Activated T-helper 1 cell treated with anti-CD3 and anti-CD28 coated beads, Interleukin-2, amount 50 U/mL, for 16 hours (primary cell): ENCODE measurements around the gene FBN1.

Experiments
- DNase-seq, 2 donors: peaks; one replicate each; pipeline ENCODE4 v3.0.0-alpha.2; 2020; ENCODE audit warnings: low read depth in 1 of 2, low spot score in 1 of 2

The FBN1 gene

GRCh38 chr15:48409623-48410022 lies 235.9 kb downstream of the FBN1 start:
- DNase-seq: no peak

DNA sequence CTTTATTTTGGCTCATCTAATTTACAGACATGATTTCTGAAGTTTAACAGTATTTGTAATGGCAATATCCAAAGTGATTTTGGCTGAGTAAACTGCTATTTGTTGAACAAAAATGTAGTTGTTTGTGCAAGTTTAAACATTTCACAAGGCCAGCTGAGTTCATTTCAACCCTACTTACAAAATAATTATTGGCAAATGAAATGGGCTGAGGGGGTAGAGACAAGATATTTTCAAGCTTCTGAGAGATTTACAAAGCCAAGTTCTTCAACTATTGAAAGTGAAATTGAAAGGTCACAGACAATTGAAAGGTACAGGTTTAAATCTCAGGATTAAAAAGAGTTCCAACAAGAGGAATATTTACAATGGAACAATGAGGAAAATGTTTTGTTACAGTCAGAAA lies 237.2 kb downstream of the FBN1 start:
- no peak for DNase-seq

DNA sequence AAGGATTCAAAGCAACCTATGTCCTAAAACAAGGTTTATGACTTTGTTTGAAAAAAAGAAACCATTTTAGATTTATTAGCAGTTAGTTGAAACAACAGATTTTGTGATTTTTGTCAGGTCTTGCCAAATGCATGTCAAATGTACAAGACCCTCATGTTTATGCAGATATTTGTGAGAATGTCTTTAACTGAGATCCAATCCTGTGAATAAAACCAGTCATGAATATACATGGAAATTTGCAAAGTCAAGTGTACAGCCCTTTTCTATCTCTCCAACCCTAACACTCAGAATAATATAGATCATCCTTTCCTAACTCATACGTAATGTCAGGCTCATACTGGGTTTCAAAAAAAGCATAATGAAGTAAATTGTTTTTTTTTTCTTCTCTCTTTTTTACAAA lies 237.9 kb downstream of the FBN1 start:
- no peak for DNase-seq

DNA sequence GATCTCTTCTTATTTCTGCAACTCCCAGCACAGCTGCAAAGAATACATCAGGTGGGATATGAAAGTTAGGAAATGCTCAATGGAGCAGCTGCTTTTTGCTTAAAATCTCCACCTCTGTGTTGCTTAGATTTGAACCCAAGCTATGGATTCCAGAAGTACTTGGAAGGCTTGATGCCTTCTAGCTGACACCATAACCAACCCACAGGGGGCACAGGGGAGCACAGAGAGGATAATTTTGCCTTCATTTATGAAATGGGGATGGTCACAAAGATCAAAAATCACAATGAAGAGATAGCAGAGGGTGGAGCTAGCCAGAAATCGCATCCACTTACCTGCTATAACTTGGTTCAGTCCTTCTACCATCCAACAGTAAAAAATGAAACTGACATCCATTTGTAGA lies 238.6 kb downstream of the FBN1 start:
- no peak for DNase-seq

GRCh38 chr15:48406266-48406891 lies 239.1 kb downstream of the FBN1 start:
- no peak for DNase-seq

DNA sequence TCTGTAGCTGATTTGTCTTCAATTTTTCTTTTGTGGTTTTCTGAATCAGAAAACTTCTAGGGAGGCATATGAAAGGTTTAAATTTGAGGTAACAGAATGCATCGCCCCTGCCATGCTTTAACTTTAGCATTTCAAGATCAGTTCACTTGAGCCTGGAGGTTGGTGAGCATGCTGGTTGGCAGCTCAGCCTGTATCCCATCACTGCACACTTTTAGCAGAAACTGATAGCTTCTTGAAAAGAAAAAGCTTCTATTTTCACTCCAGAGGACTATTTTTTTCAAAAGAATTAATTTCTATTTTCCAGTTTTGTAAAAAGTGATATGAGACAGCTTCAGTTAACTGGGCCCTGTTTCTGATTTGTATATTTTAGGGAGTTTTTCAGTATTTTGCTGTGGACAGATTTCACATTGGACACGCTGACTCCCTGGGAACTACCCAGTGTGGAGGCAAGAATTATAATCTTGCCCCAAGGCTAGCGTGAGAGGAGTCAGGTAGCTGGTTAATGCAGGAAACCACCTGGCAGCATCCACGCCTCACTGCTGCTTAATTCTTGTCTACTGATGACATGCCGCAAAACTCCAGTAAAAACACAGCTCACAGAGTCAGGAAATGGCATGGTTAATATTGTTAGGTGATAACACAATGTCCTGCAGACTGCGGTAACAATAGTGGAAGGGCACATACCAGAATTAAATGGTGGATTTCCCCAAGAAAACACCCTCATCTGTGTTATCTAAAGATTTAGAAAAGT lies 242.9 kb downstream of the FBN1 start:
- no peak for DNase-seq

- no peak for DNase-seq
These were observed 245.4 kb downstream of the FBN1 start for GRCh38 chr15:48400086-48400485.

- DNase-seq: no peak
These were observed 247.7 kb downstream of the FBN1 start for GRCh38 chr15:48397841-48398240.

DNA sequence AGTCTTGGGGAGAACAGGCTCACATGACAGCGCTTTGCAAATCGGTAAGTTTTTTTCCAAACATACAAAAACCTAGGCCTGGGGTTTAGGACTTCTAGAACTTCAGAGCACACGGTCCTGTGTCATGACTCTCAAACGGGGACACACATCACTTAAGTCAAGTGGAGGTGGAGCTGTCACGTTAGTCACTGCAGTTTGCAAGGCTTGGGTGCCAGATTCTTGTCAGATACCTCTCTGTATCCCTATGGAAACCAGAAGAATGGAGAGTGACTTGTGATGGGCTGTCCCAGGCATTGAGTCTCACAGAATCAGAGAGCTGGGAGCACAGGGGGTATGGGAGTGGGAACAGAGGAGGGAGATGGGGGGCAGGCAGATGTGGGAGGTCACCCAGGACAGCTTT lies 249.5 kb downstream of the FBN1 start:
- no peak for DNase-seq

GRCh38 chr15:48395521-48396011 lies 249.9 kb downstream of the FBN1 start:
- DNase-seq: no peak

GRCh38 chr15:48394970-48395369 lies 250.5 kb downstream of the FBN1 start:
- DNase-seq: no peak

DNA sequence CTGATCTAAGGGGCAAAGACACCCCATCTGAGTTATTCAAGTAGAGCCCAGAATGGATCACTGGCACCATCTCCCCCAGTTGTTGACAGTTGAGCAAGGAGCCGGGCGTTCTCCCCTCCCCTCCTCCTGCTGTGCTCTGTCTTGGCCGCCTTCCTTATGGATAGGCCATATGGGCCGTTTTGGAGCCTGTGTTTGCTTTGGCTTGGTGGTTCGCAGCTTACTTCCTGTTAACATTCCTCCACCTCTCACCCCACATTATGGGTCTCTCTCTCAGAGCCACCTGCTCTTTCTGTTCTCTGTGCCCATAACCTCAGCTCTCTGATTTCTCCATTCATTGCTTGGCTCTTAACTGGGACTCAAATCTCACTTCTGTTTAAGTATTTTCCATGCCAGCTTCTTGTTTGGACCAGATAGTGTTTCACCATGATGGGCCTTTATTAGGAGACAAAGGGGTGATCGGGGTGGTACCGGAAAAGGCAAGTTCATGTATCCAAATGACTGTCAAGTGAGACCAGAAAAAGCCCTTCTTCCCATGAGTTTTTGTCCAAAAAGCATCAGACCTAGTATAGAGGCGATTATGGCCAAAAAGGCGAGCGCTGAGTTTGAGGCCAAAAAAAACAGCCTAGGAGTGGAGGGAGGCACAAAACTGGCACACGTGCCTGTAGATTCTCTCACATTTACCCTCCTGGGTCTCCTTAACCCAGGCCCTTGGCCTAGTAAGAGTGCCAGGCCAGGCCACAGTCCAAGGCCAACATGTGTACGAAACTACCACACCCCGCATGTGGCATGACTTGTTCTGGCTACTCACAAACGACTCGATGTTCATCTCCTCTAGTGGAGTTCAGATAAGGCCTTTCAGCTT lies 251.6 kb downstream of the FBN1 start:
- no peak for DNase-seq

DNA sequence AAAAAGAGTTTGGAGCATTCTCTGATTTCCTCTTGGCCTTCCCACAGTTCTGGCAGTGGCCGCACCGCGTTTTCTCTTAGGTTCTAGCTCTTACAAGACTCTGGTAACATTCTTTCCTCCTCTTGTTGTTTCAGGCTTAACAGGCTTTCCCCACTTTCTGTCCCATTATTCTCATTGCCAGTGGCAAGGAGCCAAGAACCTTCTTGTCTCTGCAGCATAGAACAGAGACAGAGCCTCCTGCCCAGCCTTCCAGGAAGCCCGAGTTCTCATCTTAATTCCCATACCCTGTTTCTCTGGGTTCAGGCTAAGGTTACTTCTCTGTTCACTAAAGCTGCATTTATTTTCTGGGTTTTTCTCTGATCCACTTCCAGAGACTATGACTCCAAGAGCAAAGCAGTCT lies 253.2 kb downstream of the FBN1 start:
- no peak for DNase-seq

DNA sequence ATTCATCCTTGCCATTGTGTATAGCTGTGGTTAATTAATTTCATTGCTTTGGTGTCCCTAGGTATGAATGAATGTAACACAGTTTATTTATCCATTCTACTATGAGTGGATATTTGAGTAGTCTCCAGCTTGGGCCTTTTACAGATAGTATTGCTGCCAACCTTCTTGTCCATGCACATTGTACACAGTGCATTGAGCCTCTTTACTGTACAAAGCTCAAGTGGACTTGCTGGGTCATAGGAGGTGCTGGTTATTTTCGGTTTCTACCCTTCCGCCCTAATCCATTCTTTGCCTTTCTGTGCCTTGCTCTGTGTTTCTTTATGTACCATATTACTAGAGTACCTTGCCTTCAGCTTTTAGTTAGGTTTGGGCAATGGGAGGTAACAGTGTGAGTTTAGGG lies 253.6 kb downstream of the FBN1 start:
- DNase-seq: no peak

- no peak for DNase-seq
These were observed 255.8 kb downstream of the FBN1 start for GRCh38 chr15:48389691-48390143.

GRCh38 chr15:48388910-48389309 lies 256.6 kb downstream of the FBN1 start:
- DNase-seq: no peak

DNA sequence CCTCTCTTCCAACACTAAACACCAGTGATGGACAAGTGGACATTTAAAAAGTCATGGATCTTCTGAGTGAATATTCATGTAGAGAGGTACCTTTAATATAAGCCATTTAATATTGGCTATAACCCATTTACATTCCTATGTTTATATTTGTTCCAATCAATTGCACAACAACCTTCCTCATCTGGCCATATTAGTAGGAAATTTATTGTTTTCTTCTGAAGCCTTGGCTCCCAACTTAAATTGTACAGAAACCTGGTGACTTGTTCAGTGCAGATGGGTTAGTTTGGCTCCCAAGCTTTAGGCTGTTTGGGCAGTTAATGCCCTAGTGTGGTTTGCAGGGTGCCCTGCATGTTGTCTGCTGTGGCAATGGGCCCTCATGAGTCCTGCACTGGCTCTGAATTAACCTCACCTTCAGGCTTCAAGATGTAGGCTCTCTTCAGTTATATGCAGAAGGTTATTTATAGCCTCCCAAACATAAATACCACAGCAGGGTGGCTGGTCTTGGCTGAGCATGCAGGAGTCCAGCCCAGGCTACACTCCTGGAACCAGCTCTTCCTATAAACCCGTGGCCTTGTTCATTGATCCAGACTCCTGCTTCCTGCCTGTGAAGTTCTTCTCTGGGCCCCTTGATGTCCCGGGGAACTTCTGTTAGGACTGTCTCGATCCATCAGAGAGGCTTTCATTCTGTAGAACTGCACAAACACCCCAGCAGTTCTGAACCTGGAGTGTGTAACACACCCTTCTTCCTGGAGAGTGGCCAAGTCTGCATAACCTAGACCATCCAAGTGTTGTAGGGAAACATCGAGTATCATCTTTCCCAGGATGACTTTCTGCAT lies 257.3 kb downstream of the FBN1 start:
- DNase-seq: no peak

DNA sequence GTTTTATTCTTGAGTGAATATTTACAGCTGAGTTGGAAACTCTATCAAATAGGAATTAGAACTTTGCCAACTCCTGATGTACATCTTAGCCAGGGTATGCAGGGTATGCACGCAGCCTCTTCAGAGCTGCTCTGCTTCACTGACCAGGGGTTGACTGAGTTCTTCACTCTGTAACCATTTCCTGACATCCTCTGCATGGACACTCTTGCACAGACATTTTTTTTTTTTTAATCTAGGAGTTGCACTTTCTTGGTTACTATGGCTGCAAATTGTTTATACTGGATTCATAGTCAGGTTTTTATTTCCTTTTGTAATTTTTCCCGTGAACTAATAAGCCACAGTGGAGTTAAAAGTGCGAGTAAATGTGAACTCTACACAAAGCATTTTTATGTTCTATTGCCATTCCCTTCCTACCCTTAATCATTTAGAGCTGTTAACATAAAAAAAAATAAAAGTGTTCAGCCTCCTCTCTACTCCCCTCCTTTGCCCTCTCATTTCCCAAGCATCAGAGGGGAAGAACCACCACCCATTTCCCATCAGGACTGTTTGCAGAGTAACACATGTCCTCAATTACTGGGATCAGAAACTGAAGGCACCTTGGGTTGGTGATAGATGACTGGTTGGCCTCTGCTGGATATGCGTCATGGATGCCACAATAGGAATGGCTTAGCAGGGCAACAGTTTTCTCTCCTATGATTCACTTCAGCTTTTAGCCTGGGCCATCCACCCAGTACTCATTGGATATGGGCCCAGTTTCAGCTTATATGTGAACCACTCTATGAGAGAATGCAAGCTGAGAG lies 260.3 kb downstream of the FBN1 start:
- no peak for DNase-seq

DNA sequence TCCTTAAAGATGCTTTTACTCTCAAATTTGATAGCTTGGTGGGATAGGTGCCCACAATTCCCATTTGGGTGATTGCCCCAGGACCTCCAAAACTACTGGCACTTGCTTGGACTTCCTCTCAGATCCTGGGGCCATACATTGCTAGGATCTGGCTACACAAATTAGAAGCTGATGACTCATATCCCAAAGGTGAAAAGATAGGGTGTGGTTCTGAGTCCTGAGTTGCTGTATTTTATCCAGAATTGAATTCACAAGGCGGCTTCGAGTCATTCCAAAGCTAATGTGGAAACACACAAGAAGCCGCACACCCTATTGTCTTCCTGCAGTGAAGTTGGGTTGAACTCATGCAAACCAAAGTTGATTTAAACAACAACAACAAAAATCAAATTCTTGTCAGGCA lies 260.9 kb downstream of the FBN1 start:
- no peak for DNase-seq

- DNase-seq: no peak
These were observed 262.5 kb downstream of the FBN1 start for GRCh38 chr15:48383031-48383430.
